K562 (cell line): ENCODE data around the gene M6PR. TPM values are rescaled to one million over a fixed set of nuclear protein-coding genes. Genes with fewer than 3 reads are reported as not detected.

ENCODE experiments used
- ATF1 ChIP-seq, 2 experiments: fragments of 450-650 bp in 1 of 2; IDR thresholded peaks; 2 replicates each; pipeline ENCODE4 v1.6.1; 2016; ENCODE audit warnings: missing compliant biosample characterization in 1 of 2, missing genetic modification characterization in 1 of 2
- E2F8 ChIP-seq: fragments of 450-650 bp; IDR thresholded peaks from 2 replicates; pipeline ENCODE4 v1.7.1; 2018; ENCODE audit warnings: mild to moderate bottlenecking, low read depth; ENCODE audit not compliant: partially characterized antibody
- E4F1 ChIP-seq: fragments of 250-450 bp; sonication (Bioruptor Pico); IDR thresholded peaks from 2 replicates; pipeline ENCODE4 v1.5.0; 2021; ENCODE audit warnings: mild to moderate bottlenecking, borderline replicate concordance
- FOSL1 ChIP-seq: fragments of 200-800 bp; sonication (Bioruptor generic); conservative IDR thresholded peaks from 2 replicates; pipeline ENCODE4 v1.6.1; 2016; ENCODE audit warnings: missing genetic modification characterization, missing compliant biosample characterization
- IRF2 ChIP-seq: sonication (generic); formaldehyde crosslinking; IDR thresholded peaks from 2 replicates; pipeline ENCODE4 v1.8.1; 2022; ENCODE audit warnings: mild to moderate bottlenecking, missing genetic modification reagents
- JUND ChIP-seq, 2 experiments: IDR thresholded peaks; 2 replicates in 1 of 2; 3 replicates in 1 of 2; pipeline ENCODE4 v1.6.1; 2011; ENCODE audit warnings: borderline replicate concordance in 2 of 2, low read depth in 2 of 2, low read length in 2 of 2, improper control_type of control experiment in 1 of 2, missing biosample characterization in 1 of 2, missing genetic modification characterization in 1 of 2, missing genetic modification reagents in 1 of 2
- KDM2B ChIP-seq: fragments of 250-450 bp; sonication (Bioruptor Pico); IDR thresholded peaks from 2 replicates; pipeline ENCODE4 v1.8.0; 2021; ENCODE audit warnings: mild to moderate bottlenecking, moderate library complexity
- MAFF ChIP-seq: IDR thresholded peaks from 2 replicates; pipeline ENCODE4 v1.6.1; 2012; ENCODE audit warnings: low read length, improper control_type of control experiment
- NCOA4 ChIP-seq: fragments of 450-650 bp; IDR thresholded peaks from 2 replicates; pipeline ENCODE4 v1.6.1; 2018; ENCODE audit warnings: mild to moderate bottlenecking; ENCODE audit not compliant: partially characterized antibody
- NCOA6 ChIP-seq: fragments of 450-650 bp; IDR thresholded peaks from 2 replicates; pipeline ENCODE4 v1.6.1; 2017; ENCODE audit warnings: mild to moderate bottlenecking
- SMARCC2 ChIP-seq: fragments of 450-650 bp; IDR thresholded peaks from 2 replicates; pipeline ENCODE4 v1.6.1; 2017; ENCODE audit warnings: antibody characterized with exemption, moderate library complexity, mild to moderate bottlenecking, low read depth
- STAT6 ChIP-seq: sonication (generic); formaldehyde crosslinking; IDR thresholded peaks from 2 replicates; pipeline ENCODE4 v1.8.1; 2023; ENCODE audit warnings: mild to moderate bottlenecking, missing genetic modification reagents
- ZHX1 ChIP-seq: fragments of 150-350 bp; conservative IDR thresholded peaks from 2 replicates; pipeline ENCODE4 v1.6.1; 2014; ENCODE audit warnings: low read length
- ZNF408 ChIP-seq: fragments of 250-450 bp; sonication (Bioruptor Pico); IDR thresholded peaks from 2 replicates; pipeline ENCODE4 v1.4.0; 2020; ENCODE audit warnings: low read depth, mild to moderate bottlenecking, moderate library complexity
- ZNF57 ChIP-seq: fragments of 450-650 bp; formaldehyde crosslinking; IDR thresholded peaks from 2 replicates; pipeline ENCODE4 v1.4.0; 2020; ENCODE audit warnings: mild to moderate bottlenecking, moderate library complexity
- polyA plus RNA-seq, 8 experiments: library from polyadenylated mRNA; depleted of rRNA in 4 of 8; stranded (reverse) in 5 of 8; unstranded in 3 of 8; fragments of >200 nt; fragmentation: Nextera tagmentation in 2 of 8; fragmentation: Illumina TruSeq in 1 of 8; extraction: Ambion mirVana in 2 of 8; extraction: Trizol in 1 of 8; gene quantifications; 2 replicates each; pipeline versions ENCODE4 v1.2.1 to v1.2.3, GENCODE V29; 2011 to 2014; ENCODE audit warnings: inconsistent platforms in 1 of 8, missing spikeins in 1 of 8
- total RNA-seq, 7 experiments: library from RNA; depleted of rRNA in 6 of 7; stranded (reverse); fragments of >200 nt in 6 of 7; fragmentation: Illumina TruSeq in 2 of 7; extraction: Trizol in 2 of 7; gene quantifications; 2 replicates each; pipeline versions ENCODE4 v1.2.1 to v1.2.3, GENCODE V29; 2011 to 2021; ENCODE audit warnings: low replicate concordance in 1 of 7

Gene M6PR
- total and polyA plus RNA-seq, 9 of the 15 experiments (the other 6 are each of a cell fraction or from before 2014, with no cell fraction given): 78.6 to 159 (median 112) TPM

DNA sequence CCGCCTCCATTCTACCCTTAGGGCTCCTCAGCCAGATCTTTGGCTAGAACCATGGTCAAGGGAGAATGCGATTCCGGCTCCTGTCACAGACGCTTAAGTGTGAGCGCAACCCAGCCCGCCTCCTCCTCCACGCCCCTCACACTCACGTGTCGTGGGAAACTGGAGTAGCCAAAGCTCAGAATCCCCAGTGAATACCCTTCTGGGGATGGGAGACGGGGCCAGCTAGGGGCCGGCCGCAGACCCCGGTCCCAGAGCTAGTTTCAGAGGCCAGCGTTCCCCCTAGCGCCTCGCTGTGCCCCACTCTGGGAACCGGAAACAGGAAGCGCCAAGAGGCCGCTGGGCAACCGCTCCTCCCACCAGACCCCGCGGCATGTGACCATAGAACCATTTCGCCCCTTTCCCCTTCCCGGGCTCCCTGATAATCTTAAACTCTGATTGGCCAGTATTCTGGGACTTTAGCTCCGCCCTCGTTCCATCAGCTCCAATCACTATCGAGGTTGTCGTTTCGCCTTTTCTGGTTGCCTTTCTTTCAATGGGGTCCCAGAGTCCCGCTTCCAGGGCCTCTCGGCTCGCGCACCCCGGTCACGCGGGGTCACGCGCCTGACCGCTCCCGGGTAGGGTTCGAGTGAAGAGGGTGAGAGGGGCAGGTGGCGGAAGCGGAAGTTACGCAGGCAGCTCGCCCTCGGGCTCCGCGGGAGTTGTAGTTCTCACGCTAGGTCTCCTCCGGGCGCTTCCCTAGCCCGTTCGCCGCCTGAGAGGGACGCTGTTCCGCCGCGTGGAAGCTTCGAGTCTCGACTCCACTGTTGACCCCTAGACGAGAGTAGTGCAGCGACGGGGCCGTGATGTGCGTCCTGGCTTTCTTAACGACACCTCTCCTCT, at the start of gene M6PR (continued):
- no peak for TF ChIP-seq NCOA6
- TF ChIP-seq E4F1 (CRISPR knock-in tag): no peak
- TF ChIP-seq ATF1 (CRISPR knock-in tag; IDR thresholded peaks at IDR 0.05): no peak
- peak; percentile 94 for TF ChIP-seq ATF1 (tag; IDR thresholded peaks at IDR 0.05)
- no peak for TF ChIP-seq ZHX1
- TF ChIP-seq ZNF408: no peak
- 0 out of 2 replicates have a peak, but pooled peaks have one; percentile 8 for TF ChIP-seq JUND (IDR thresholded peaks at IDR 0.05; ENCODE audit: borderline replicate concordance, low read depth, low read length)
- TF ChIP-seq JUND (tag; IDR thresholded peaks at IDR 0.05; ENCODE audit: borderline replicate concordance, low read depth, low read length): no peak
- peak; percentile 60 for TF ChIP-seq E2F8
- no peak for TF ChIP-seq IRF2 (CRISPR knock-in tag)
- TF ChIP-seq FOSL1 (tag): no peak
- no peak for TF ChIP-seq NCOA4
- no peak for TF ChIP-seq MAFF
- no peak for TF ChIP-seq ZNF57 (CRISPR knock-in tag)
- no peak; the same call in 1 of the 2 replicates for TF ChIP-seq KDM2B
- TF ChIP-seq STAT6 (CRISPR knock-in tag): no peak
- no peak for TF ChIP-seq SMARCC2
